BJ (cell line): Measurements from ENCODE around the gene ANKRD29. TPM values are rescaled to one million over a fixed set of nuclear protein-coding genes. Genes with fewer than 3 reads are reported as not detected.

ENCODE experiments used
- CTCF ChIA-PET: fragments of 350-600 bp; formaldehyde crosslinking; extraction: SDS; loops from one replicate; lab custom pipeline; 2021; ENCODE audit warnings: antibody characterized with exemption, inconsistent platforms; lab: Yijun Ruan, JAX
- POLR2A ChIA-PET: fragments of 300-600 bp; sonication (Branson Sonifier 250); formaldehyde crosslinking; extraction: SDS; loops from one replicate; lab custom pipeline; 2021; ENCODE audit warnings: antibody characterized with exemption; lab: Charles Lee
- DNase-seq: peaks from one replicate; pipeline ENCODE4 v3.0.0-alpha.2; 2011; ENCODE audit warnings: low read depth
- H3K27me3 ChIP-seq: 2 replicates; pipeline ENCODE4 v1.6.0; 2011; ENCODE audit warnings: low read length; ENCODE audit not compliant: control insufficient read depth, insufficient read depth
- H3K36me3 ChIP-seq: 2 replicates; pipeline ENCODE4 v1.5.1; 2011; ENCODE audit warnings: low read length; ENCODE audit not compliant: control insufficient read depth, insufficient read depth
- H3K4me3 ChIP-seq: 2 replicates; pipeline ENCODE4 v1.5.1; 2011; ENCODE audit warnings: low read depth, mild to moderate bottlenecking, control low read depth, low read length
- polyA plus RNA-seq: library from polyadenylated mRNA; depleted of rRNA; stranded (reverse); fragments of >200 nt; gene quantifications from 2 replicates; pipeline ENCODE4 v1.2.3, GENCODE V29; 2011
- TF ChIP-seq, protein P1 (sequence below): IDR thresholded peaks from 2 replicates; pipeline ENCODE4 v1.5.1; 2011; ENCODE audit warnings: low read depth, mild to moderate bottlenecking, control low read depth, inconsistent platforms, low read length, moderate library complexity; ENCODE audit not compliant: insufficient read depth

Gene ANKRD29
- polyA plus RNA-seq, 1 experiment: 4.7 TPM

DNA sequence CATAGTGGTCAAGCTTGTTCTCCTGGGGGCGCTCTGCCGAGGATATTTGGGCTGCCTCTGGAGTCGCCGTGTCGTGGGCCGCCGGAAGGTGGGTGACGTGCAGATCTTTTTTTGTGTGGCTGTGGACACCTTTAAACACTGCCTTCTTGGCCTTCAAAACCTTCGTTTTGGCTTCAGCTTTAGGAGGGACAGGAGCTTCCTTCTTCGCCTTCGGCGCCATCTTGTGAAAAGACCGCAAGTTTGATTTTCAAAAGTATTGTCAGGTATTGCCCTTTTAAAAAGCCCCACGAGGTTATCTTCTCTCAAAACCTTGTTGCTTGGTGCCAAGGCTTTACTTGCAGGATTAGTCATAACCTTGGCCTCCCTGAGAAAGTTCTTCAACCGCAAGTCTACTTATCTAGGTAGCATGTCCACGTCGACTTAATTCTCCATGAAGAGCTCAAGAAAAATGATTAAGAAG, 47.4 kb upstream of the ANKRD29 start:
- DNase-seq: no peak
- no peak overlapping the region for H3K4me3 ChIP-seq
- TF ChIP-seq, protein P1, sequence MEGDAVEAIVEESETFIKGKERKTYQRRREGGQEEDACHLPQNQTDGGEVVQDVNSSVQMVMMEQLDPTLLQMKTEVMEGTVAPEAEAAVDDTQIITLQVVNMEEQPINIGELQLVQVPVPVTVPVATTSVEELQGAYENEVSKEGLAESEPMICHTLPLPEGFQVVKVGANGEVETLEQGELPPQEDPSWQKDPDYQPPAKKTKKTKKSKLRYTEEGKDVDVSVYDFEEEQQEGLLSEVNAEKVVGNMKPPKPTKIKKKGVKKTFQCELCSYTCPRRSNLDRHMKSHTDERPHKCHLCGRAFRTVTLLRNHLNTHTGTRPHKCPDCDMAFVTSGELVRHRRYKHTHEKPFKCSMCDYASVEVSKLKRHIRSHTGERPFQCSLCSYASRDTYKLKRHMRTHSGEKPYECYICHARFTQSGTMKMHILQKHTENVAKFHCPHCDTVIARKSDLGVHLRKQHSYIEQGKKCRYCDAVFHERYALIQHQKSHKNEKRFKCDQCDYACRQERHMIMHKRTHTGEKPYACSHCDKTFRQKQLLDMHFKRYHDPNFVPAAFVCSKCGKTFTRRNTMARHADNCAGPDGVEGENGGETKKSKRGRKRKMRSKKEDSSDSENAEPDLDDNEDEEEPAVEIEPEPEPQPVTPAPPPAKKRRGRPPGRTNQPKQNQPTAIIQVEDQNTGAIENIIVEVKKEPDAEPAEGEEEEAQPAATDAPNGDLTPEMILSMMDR: no peak
- no peaks in the 10 kb centered on the region for H3K27me3 ChIP-seq
- H3K36me3 ChIP-seq: no peaks in the 10 kb centered on the region
- CTCF ChIA-PET: interaction anchor here (0.7 to 1.7 kb wide), 2 partner anchors 8 to 212 kb away, joined by 4 read pairs; no protein-coding TSS in a partner anchor
- POLR2A ChIA-PET: no interaction called here

DNA sequence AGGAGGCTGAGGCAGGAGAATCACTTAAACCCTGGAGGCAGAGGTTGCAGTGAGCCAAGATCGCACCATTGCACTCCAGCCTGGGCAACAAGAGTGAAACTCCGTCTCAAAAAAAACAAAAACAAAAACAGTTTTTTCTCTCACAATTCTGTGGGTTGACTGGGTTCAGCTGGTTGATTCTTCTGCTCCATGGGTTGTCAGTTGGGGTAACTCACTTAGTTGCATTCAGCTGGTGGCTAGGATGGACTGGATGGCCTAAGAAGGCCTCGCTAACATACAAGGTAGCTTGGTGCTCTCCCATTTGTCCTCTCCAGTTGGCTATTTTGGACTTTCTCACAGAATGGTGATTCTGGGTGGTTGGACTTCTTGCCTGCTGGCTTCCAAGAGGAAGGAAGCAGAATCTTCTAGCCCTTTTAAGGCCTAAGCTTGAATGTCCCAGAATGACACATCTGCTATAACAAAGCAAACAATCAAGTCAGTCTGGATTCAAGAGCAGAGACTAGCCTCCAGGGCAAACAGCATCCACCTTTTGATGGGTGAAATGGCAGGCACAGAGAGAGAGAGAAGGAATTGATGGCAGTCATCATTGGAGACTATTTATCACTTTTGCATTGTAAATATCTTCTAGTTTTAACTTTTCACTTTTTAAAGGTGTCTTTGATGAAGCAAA, 44.4 kb upstream of the ANKRD29 start:
- Histone ChIP-seq H3K4me3 (no peak overlapping the region), H3K36me3 (no peaks in the 10 kb centered on the region), H3K27me3 (no peaks in the 10 kb centered on the region; the same call in 1 of the 2 replicates)
- ChIA-PET CTCF (interaction anchor here (1.5 kb wide), 1 partner anchor 85 kb away, joined by 3 read pairs; no protein-coding TSS in a partner anchor), POLR2A (no interaction called here)
- TF ChIP-seq, protein P1: no peak
- DNase-seq: no peak

DNA sequence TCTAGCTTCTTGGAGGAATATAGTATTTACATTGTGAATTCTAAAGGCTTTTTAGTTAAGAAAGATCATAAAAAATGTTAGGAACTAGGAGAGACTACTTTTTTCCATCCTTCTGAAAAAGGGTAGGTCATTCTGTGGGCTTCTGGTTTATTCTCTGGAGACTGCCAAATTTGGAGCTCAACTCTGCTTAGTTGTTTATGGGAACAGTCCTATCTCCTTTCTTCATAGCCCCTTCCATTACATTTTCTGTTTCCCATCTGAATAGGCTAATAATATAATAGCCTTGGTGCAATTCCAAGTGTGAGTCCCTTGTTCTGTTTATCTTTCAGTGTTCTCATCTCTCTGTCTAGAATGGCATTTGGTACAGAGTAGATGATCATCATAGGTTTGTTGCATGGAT, 42.1 kb upstream of the ANKRD29 start:
- DNase-seq: no peak
- POLR2A ChIA-PET: interaction anchor here (0.6 to 0.7 kb wide), 2 partner anchors 8 to 213 kb away, joined by 3 to 4 read pairs; no protein-coding TSS in a partner anchor

DNA sequence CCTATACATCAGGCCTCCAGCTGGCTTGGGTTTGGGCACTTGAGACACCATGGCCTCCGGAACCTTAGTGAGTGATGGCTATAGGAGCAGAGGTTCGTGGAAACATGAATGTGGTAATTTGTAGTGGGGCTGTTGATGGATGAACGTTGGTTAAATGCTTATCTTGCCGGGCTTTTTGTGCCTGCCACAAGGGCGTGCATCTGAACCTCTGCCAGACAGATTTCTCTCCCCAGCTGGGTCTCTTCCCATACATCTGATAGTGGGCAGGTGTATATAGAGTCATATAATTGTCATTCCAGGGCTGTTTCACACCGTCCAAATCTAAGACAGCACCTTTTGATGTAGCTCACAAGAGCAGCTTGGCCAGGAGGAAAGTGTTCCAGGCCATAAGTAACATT, 41.3 kb upstream of the ANKRD29 start:
- Histone ChIP-seq H3K4me3 (no peak overlapping the region), H3K36me3 (no peaks in the 10 kb centered on the region), H3K27me3 (no peaks in the 10 kb centered on the region; the same call in 1 of the 2 replicates)
- POLR2A ChIA-PET: interaction anchor here (0.7 kb wide), 1 partner anchor 8 kb away, joined by 3 read pairs; no protein-coding TSS in a partner anchor
- CTCF ChIA-PET: interaction anchor here (0.8 to 4.7 kb wide), 22 partner anchors 9 to 216 kb away, joined by 3 to 102 read pairs (median 6); partner anchors contain the start of gene LAMA3
- TF ChIP-seq, protein P1: no peak
- no peak for DNase-seq

More for the DNA sequence above, 42.1 kb upstream of the ANKRD29 start:
- H3K27me3 ChIP-seq: no peaks in the 10 kb centered on the region; the same call in 1 of the 2 replicates
- TF ChIP-seq, protein P1: no peak
- H3K36me3 ChIP-seq: no peaks in the 10 kb centered on the region
- no peak overlapping the region for H3K4me3 ChIP-seq
- CTCF ChIA-PET: interaction anchor here (0.6 to 4.7 kb wide), 7 partner anchors 10 to 206 kb away, joined by 3 to 102 read pairs (median 6); no protein-coding TSS in a partner anchor
